H1 (cell line): Measurements from ENCODE around the gene SYNDIG1.

Source experiments
- CBX5 ChIP-seq: fragments of 300-800, 300-1000 bp; sonication (generic); IDR thresholded peaks from 2 replicates; pipeline ENCODE4 v1.7.1; 2016; ENCODE audit warnings: antibody characterized with exemption, low read length, low read depth
- CEBPB ChIP-seq: IDR thresholded peaks from 2 replicates; pipeline ENCODE4 v1.6.1; 2012; ENCODE audit warnings: low read depth, low read length
- EZH2 ChIP-seq: fragments of 200-600 bp; sonication (generic); IDR thresholded peaks from 2 replicates; pipeline ENCODE4 v1.7.1; 2012; ENCODE audit warnings: low read depth, mild to moderate bottlenecking, moderate library complexity, low read length, inconsistent platforms; ENCODE audit not compliant: severe bottlenecking
- HDAC6 ChIP-seq: IDR thresholded peaks from one replicate; pipeline ENCODE4 v1.7.1; 2012; ENCODE audit warnings: low read depth, mild to moderate bottlenecking, inconsistent platforms, low read length, moderate library complexity
- JUN ChIP-seq: IDR thresholded peaks from 2 replicates; pipeline ENCODE4 v1.6.1; 2011; ENCODE audit warnings: low read depth, mild to moderate bottlenecking, improper control_type of control experiment, low read length
- NRF1 ChIP-seq: IDR thresholded peaks from 2 replicates; pipeline ENCODE4 v1.6.1; 2011; ENCODE audit warnings: mild to moderate bottlenecking, low read depth, low read length, improper control_type of control experiment
- POLR2A ChIP-seq, 2 experiments: IDR thresholded peaks; 1 replicate in 1 of 2; 2 replicates in 1 of 2; pipeline ENCODE4 v1.6.1; 2011; ENCODE audit warnings: low read depth in 2 of 2, low read length in 2 of 2, mild to moderate bottlenecking in 2 of 2; ENCODE audit errors: control extremely low read depth in 1 of 2
- POLR2AphosphoS5 ChIP-seq: IDR thresholded peaks from 2 replicates; pipeline ENCODE4 v1.6.1; 2011; ENCODE audit warnings: low read depth, low read length
- SP1 ChIP-seq: IDR thresholded peaks from 2 replicates; pipeline ENCODE4 v1.6.1; 2011; ENCODE audit warnings: low read depth, low read length
- TAF1 ChIP-seq: IDR thresholded peaks from 2 replicates; pipeline ENCODE4 v1.6.1; 2011; ENCODE audit warnings: mild to moderate bottlenecking, low read depth, low read length
- TCF12 ChIP-seq: IDR thresholded peaks from 2 replicates; pipeline ENCODE4 v1.6.1; 2011; ENCODE audit warnings: low read depth, mild to moderate bottlenecking, low read length
- ZNF274 ChIP-seq: IDR thresholded peaks from 2 replicates; pipeline ENCODE4 v1.7.0; 2012; ENCODE audit warnings: low read length, borderline replicate concordance; ENCODE audit errors: extremely low read depth
- TF ChIP-seq, protein P1 (sequence below), 3 experiments: IDR thresholded peaks; 1 replicate in 2 of 3; 2 replicates in 1 of 3; pipeline versions ENCODE4 v1.5.1 to v1.6.1; 2011; ENCODE audit warnings: low read length in 3 of 3, mild to moderate bottlenecking in 3 of 3, inconsistent platforms in 2 of 3, low read depth in 1 of 3, moderate library complexity in 1 of 3; ENCODE audit not compliant: insufficient read depth in 1 of 3; ENCODE audit errors: control extremely low read depth in 1 of 3

DNA sequence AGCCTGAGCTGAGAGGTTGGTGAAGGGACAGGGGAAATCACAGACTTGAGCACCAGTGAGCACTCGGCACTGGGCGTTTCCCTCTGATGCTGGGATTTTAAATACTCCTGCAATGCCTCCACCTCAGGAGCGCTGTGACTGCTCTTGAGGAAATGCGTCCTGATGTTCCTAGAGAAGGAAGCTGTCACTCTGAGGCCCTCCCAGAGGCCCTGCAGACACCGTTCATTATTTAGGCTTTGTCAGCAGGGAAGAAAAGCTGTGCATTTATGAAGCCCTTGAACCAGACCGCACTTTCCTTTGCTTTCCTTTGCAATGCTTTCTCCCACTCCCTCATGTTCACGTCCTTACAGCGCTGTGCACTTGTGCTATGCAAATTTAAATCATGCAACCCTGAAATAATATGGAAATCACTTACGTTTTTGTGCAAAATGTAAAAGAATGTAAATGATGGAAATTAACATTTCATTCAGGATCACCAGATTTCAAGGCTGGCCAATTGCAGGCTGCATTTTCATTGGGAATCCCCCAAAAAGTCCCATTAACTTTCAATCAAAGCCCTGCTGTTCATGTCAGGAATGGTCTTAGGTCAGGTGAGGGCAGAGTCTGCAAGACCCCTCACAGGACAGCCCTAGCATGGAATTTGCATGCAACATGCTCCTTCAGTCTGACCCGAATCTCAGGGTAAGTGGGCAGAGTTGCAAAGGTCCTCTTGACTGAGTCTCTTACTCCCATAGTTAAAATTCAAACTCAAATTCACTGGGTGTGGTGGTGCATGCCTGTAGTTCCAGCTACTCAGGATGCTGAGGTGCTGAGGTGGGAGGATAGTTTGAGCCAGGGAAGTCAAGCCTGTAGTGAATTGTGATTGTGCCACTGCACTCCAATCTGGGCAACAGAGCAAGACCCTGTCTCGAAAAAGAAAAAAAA lies 45.8 kb upstream of the SYNDIG1 start:
- no peak for TF ChIP-seq CEBPB
- TF ChIP-seq POLR2AphosphoS5, result no peak
- TF ChIP-seq, protein P1, sequence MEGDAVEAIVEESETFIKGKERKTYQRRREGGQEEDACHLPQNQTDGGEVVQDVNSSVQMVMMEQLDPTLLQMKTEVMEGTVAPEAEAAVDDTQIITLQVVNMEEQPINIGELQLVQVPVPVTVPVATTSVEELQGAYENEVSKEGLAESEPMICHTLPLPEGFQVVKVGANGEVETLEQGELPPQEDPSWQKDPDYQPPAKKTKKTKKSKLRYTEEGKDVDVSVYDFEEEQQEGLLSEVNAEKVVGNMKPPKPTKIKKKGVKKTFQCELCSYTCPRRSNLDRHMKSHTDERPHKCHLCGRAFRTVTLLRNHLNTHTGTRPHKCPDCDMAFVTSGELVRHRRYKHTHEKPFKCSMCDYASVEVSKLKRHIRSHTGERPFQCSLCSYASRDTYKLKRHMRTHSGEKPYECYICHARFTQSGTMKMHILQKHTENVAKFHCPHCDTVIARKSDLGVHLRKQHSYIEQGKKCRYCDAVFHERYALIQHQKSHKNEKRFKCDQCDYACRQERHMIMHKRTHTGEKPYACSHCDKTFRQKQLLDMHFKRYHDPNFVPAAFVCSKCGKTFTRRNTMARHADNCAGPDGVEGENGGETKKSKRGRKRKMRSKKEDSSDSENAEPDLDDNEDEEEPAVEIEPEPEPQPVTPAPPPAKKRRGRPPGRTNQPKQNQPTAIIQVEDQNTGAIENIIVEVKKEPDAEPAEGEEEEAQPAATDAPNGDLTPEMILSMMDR (IDR thresholded peaks at IDR 0.05; ENCODE audit: control extremely low read depth in 1 of 3, insufficient read depth in 1 of 3, low read depth in 1 of 3, low read length in 3 of 3), result no peak
- TF ChIP-seq TCF12, result no peak
- TF ChIP-seq ZNF274, result no peak
- TF ChIP-seq POLR2A (IDR thresholded peaks at IDR 0.05; ENCODE audit: control extremely low read depth in 1 of 2, low read depth in 2 of 2, low read length in 2 of 2), result no peak
- no peak for TF ChIP-seq NRF1
- no peak for TF ChIP-seq HDAC6
- TF ChIP-seq CBX5, result no peak
- no peak for TF ChIP-seq SP1
- no peak for TF ChIP-seq JUN
- no peak for TF ChIP-seq EZH2
- TF ChIP-seq TAF1, result no peak
